Panc1 (cell line): ENCODE results near the gene SLC38A1. TPM values are rescaled to one million over a fixed set of nuclear protein-coding genes. Genes with fewer than 3 reads are reported as not detected.

Experiments used
- ATAC-seq: fragments of 200-7000 bp; cut with Tn5 transposase; 2 replicates; pipeline ENCODE4 v1.9.1; 2020; ENCODE audit warnings: mild to moderate bottlenecking, moderate library complexity
- BruUV-seq: library from RNA; stranded (reverse); fragments of 400-500 nt; replicated peaks from 2 replicates; lab custom pipeline; 2021; lab: Mats Ljungman, UMichigan
- CTCF ChIA-PET: fragments of 300-600 bp; sonication (Branson Sonifier 250); formaldehyde crosslinking; loops from one replicate; lab custom pipeline; 2022; ENCODE audit warnings: antibody characterized with exemption; lab: Charles Lee
- POLR2A ChIA-PET: fragments of 300-600 bp; sonication (Branson Sonifier 250); formaldehyde crosslinking; loops from one replicate; lab custom pipeline; 2022; ENCODE audit warnings: antibody characterized with exemption; lab: Charles Lee
- DNase-seq: peaks from one replicate; pipeline ENCODE4 v3.0.0-alpha.2; 2010; ENCODE audit warnings: low read depth, low spot score
- H3K27ac ChIP-seq: 2 replicates; pipeline ENCODE4 v1.5.1; 2011; ENCODE audit warnings: mild to moderate bottlenecking, low read length, inconsistent platforms
- H3K27me3 ChIP-seq: fragments of 200-500 bp; sonication (Bioruptor generic); 2 replicates; pipeline ENCODE4 v1.6.0; 2014; ENCODE audit warnings: low read length, inconsistent platforms; ENCODE audit not compliant: control insufficient read depth, insufficient read depth
- H3K36me3 ChIP-seq: fragments of 200-500 bp; sonication (Bioruptor generic); 2 replicates; pipeline ENCODE4 v1.5.1; 2014; ENCODE audit warnings: inconsistent platforms, mild to moderate bottlenecking, low read length, moderate library complexity; ENCODE audit not compliant: control insufficient read depth, insufficient read depth
- H3K4me1 ChIP-seq: 2 replicates; pipeline ENCODE4 v1.5.1; 2011; ENCODE audit warnings: inconsistent platforms, mild to moderate bottlenecking, low read length, moderate library complexity; ENCODE audit not compliant: control insufficient read depth, insufficient read depth
- H3K4me3 ChIP-seq, 2 experiments: 2 replicates each; pipeline ENCODE4 v1.5.1; 2011 to 2012; ENCODE audit warnings: low read depth in 2 of 2, low read length in 2 of 2, mild to moderate bottlenecking in 2 of 2, inconsistent platforms in 1 of 2, moderate library complexity in 1 of 2
- H3K9me3 ChIP-seq: fragments of 200-500 bp; sonication (Bioruptor generic); 2 replicates; pipeline ENCODE4 v1.5.1; 2014; ENCODE audit warnings: low read depth, mild to moderate bottlenecking, inconsistent platforms, low read length, moderate library complexity; ENCODE audit not compliant: control insufficient read depth, insufficient read depth
- CTCF ChIP-seq: fragments of 450-650 bp; IDR thresholded peaks from 2 replicates; pipeline ENCODE4 v1.5.1; 2017; ENCODE audit warnings: mild to moderate bottlenecking
- POLR2AphosphoS5 ChIP-seq: IDR thresholded peaks from 2 replicates; pipeline ENCODE4 v1.6.1; 2012; ENCODE audit warnings: mild to moderate bottlenecking, low read depth, low read length, moderate library complexity
- SIN3A ChIP-seq: IDR thresholded peaks from 2 replicates; pipeline ENCODE4 v1.6.1; 2012; ENCODE audit warnings: low read depth, mild to moderate bottlenecking, low read length, moderate library complexity, borderline replicate concordance; ENCODE audit not compliant: insufficient read depth
- TCF7L2 ChIP-seq: IDR thresholded peaks from 2 replicates; pipeline ENCODE4 v1.6.1; 2011; ENCODE audit warnings: mild to moderate bottlenecking, low read depth, low read length, inconsistent platforms
- in situ Hi-C: cut with HindIII; loops from 2 replicates; pipeline ENCODE4 v1.10.0; 2016; ENCODE audit warnings: low sequenced_read_pairs, low pct_unique_long_range_greater_than_20kb
- intact Hi-C: fragments of 100-400 bp; cut with micrococcal nuclease; formaldehyde crosslinking; loops from one replicate; pipeline ENCODE4 v1.10.0; 2022; ENCODE audit not compliant: unreplicated experiment
- total RNA-seq: library from RNA; stranded (reverse); gene quantifications from one replicate; pipeline ENCODE4 v1.2.1, GENCODE V29; 2021; ENCODE audit not compliant: unreplicated experiment
- TF ChIP-seq, protein P1 (sequence below), 2 experiments: IDR thresholded peaks; 2 replicates each; pipeline ENCODE4 v1.6.1; 2011 to 2012; ENCODE audit warnings: low read depth in 2 of 2, control low read depth in 1 of 2, low read length in 1 of 2, mild to moderate bottlenecking in 1 of 2, moderate library complexity in 1 of 2; ENCODE audit not compliant: insufficient read depth in 1 of 2

SLC38A1 gene
- total RNA-seq, 1 experiment from 2014 or later, result 127 TPM

DNA sequence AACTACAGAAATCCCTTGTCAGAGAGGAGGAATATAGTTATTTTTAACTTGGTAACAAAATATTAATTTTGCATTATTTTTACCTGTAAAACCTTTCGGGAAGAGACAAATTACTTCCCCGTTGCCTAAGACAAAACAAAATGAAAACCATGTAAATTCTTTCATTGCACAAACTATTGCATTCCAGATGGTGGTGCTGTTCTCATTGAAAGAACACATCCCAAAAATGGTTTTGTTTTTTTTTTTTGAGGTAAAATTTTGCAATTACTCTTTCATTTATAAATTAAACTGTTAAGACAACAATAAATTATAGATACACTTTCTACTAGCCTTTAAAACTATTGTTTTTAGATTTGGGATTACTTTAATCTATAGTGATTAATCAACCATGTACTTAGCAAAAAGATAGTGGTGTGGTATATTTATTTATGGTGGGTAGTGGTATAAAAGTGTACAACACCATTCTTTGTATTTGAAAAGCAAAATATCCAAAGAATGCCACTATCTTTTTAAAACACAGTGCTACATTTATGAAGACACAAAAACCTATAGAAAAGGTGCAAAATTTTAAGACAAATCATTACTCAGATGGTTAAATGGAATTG, 115.5 kb downstream of the SLC38A1 start:
- no TSS peak for BruUV-seq
- peaks cover 5% of the 10 kb centered on the region; the same call in 1 of the 2 replicates for H3K9me3 ChIP-seq
- intact Hi-C loops, result no loop called here
- ChIA-PET POLR2A (no interaction called here), CTCF (interaction anchor here (0.6 kb wide), 1 partner anchor 28 kb away, joined by 4 read pairs; no protein-coding TSS in a partner anchor)
- in situ Hi-C loops, result no loop called here
- peaks cover 5% of the 10 kb centered on the region for H3K4me1 ChIP-seq
- H3K27me3 ChIP-seq, result no peaks in the 10 kb centered on the region
- H3K36me3 ChIP-seq, result no peaks in the 10 kb centered on the region
- TF ChIP-seq POLR2AphosphoS5, result no peak
- peak; percentile 72; the same call in 1 of the 2 replicates for TF ChIP-seq CTCF
- TF ChIP-seq SIN3A, result no peak
- TF ChIP-seq, protein P1, sequence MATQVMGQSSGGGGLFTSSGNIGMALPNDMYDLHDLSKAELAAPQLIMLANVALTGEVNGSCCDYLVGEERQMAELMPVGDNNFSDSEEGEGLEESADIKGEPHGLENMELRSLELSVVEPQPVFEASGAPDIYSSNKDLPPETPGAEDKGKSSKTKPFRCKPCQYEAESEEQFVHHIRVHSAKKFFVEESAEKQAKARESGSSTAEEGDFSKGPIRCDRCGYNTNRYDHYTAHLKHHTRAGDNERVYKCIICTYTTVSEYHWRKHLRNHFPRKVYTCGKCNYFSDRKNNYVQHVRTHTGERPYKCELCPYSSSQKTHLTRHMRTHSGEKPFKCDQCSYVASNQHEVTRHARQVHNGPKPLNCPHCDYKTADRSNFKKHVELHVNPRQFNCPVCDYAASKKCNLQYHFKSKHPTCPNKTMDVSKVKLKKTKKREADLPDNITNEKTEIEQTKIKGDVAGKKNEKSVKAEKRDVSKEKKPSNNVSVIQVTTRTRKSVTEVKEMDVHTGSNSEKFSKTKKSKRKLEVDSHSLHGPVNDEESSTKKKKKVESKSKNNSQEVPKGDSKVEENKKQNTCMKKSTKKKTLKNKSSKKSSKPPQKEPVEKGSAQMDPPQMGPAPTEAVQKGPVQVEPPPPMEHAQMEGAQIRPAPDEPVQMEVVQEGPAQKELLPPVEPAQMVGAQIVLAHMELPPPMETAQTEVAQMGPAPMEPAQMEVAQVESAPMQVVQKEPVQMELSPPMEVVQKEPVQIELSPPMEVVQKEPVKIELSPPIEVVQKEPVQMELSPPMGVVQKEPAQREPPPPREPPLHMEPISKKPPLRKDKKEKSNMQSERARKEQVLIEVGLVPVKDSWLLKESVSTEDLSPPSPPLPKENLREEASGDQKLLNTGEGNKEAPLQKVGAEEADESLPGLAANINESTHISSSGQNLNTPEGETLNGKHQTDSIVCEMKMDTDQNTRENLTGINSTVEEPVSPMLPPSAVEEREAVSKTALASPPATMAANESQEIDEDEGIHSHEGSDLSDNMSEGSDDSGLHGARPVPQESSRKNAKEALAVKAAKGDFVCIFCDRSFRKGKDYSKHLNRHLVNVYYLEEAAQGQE (IDR thresholded peaks at IDR 0.05; ENCODE audit: insufficient read depth in 1 of 2, low read depth in 2 of 2, low read length in 1 of 2), result no peak
- TF ChIP-seq TCF7L2, result no peak
- no peak for ATAC-seq
- no peak for DNase-seq
- no peak overlapping the region for H3K4me3 ChIP-seq
- H3K27ac ChIP-seq, result no peak overlapping the region

DNA sequence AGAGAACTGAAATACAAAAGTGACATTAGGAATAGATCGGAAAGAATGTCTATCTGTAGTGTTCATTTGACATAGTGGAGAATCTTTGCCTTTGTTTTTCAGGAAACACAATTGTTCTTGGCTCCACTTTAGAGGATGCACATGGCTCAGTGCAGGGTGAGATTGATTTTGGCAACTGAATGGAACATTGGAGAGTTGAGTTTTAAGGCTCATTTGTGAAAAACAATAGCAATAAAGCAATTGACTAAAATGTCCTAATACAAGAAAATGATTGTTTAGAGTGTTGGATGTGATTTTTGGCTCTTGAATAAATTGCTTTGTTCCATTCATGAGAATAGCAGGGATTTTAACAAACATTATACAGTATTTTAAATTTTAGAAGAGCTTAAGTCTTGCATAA, 116.4 kb downstream of the SLC38A1 start:
- no peak for DNase-seq
- no peak overlapping the region for H3K27ac ChIP-seq
- H3K36me3 ChIP-seq, result no peaks in the 10 kb centered on the region
- peaks cover 5% of the 10 kb centered on the region for H3K4me1 ChIP-seq
- no peaks in the 10 kb centered on the region for H3K27me3 ChIP-seq
- no peak overlapping the region for H3K4me3 ChIP-seq
- no TSS peak for BruUV-seq
- in situ Hi-C loops (no loop called here), intact Hi-C loops (no loop called here)
- ATAC-seq, result no peak
- peaks cover 5% of the 10 kb centered on the region; the same call in 1 of the 2 replicates for H3K9me3 ChIP-seq
- TF ChIP-seq CTCF (no peak), TCF7L2 (no peak), POLR2AphosphoS5 (no peak)
- ChIA-PET CTCF (no interaction called here), POLR2A (no interaction called here)
